Panc1 (cell line): Measurements from ENCODE around the gene GRAMD1A.

Source experiments
- CTCF ChIP-seq: fragments of 450-650 bp; IDR thresholded peaks from 2 replicates; pipeline ENCODE4 v1.5.1; 2017; ENCODE audit warnings: mild to moderate bottlenecking
- SIN3A ChIP-seq: IDR thresholded peaks from 2 replicates; pipeline ENCODE4 v1.6.1; 2012; ENCODE audit warnings: low read depth, mild to moderate bottlenecking, low read length, moderate library complexity, borderline replicate concordance; ENCODE audit not compliant: insufficient read depth

- TF ChIP-seq CTCF (no peak), SIN3A (no peak)
Measured at GRCh38 chr19:35027851-35028599, 27.9 kb downstream of the GRAMD1A start.
